Effector memory CD4-positive, alpha-beta T cell (primary cell): ENCODE measurements around the gene RHBDL2.
"Not testable (repeated sequence)": the region's sequence is repeated elsewhere in the genome, so short reads cannot be mapped to it uniquely, and the experiment has no call there.

Experiments
- DNase-seq, 3 donors: peaks; one replicate each; pipeline ENCODE4 v3.0.0-alpha.2; 2020
- H3K27ac ChIP-seq: 2 replicates; pipeline ENCODE4 v1.7.0; 2013; ENCODE audit warnings: mild to moderate bottlenecking, low read length, moderate library complexity; ENCODE audit not compliant: insufficient read depth, poor library complexity, severe bottlenecking
- H3K27me3 ChIP-seq: replicated peaks from 2 replicates; pipeline ENCODE4 v1.7.0; 2013; ENCODE audit warnings: mild to moderate bottlenecking, low read length; ENCODE audit not compliant: insufficient read depth, control insufficient read depth, poor library complexity, severe bottlenecking
- H3K36me3 ChIP-seq: 2 replicates; pipeline ENCODE4 v1.7.0; 2013; ENCODE audit warnings: mild to moderate bottlenecking, low read length, moderate library complexity; ENCODE audit not compliant: control insufficient read depth, insufficient read depth
- H3K4me1 ChIP-seq: 2 replicates; pipeline ENCODE4 v1.7.0; 2013; ENCODE audit warnings: low read length, mild to moderate bottlenecking; ENCODE audit not compliant: control insufficient read depth, insufficient read depth, poor library complexity, severe bottlenecking
- H3K4me3 ChIP-seq: 2 replicates; pipeline ENCODE4 v1.7.0; 2013; ENCODE audit warnings: low read length, low read depth, mild to moderate bottlenecking; ENCODE audit not compliant: insufficient read depth, poor library complexity, severe bottlenecking
- H3K9me3 ChIP-seq: 2 replicates; pipeline ENCODE4 v1.7.0; 2013; ENCODE audit warnings: mild to moderate bottlenecking, low read length, moderate library complexity; ENCODE audit not compliant: control insufficient read depth
- total RNA-seq, 3 donors: gene quantifications; one replicate each; lab custom pipeline; 2026; lab: John Stamatoyannopoulos, UW

The RHBDL2 gene, protein sequence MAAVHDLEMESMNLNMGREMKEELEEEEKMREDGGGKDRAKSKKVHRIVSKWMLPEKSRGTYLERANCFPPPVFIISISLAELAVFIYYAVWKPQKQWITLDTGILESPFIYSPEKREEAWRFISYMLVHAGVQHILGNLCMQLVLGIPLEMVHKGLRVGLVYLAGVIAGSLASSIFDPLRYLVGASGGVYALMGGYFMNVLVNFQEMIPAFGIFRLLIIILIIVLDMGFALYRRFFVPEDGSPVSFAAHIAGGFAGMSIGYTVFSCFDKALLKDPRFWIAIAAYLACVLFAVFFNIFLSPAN
- total RNA-seq, result 0 reads per million in 3 donors

DNA sequence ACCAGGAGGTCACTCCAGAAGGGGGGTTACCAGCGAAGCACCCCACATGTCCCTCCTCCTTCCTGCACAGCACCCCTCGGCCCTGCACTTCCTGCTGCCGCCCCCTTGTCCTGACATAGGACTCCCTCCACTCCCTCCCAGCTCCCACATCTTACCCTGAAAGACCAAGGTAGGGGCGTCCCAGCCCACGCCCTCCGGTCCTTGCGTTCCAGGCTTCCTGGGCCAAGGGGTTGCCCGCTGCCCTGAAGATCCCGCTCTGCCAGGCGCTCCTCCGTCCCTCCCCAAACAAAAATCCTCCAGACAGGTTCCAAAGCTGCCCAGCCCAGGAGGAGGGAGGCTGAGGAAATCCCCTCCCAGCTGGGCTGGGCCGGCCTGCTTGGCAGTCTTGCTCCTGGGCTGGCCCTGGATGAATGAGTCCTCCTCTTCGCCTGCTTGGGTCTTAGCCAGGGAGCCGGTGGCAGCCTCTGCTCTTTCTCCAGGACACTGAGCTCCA lies at the start of gene RHBDL2:
Gene RHBDL2 (minus strand): TSS at position 304 of the 493 bp plus-strand sequence. CDS start 22,618 bp downstream, outside the sequence.
- Histone ChIP-seq H3K27ac (no peak within 1 kb of the TSS), H3K4me3 (no peak within 1 kb of the TSS), H3K36me3 (no peaks in the 10 kb centered on the region), H3K27me3 (no peaks in the 10 kb centered on the region), H3K9me3 (no peaks in the 10 kb centered on the region), H3K4me1 (no peaks in the 10 kb centered on the region)
- no peak for DNase-seq

DNA sequence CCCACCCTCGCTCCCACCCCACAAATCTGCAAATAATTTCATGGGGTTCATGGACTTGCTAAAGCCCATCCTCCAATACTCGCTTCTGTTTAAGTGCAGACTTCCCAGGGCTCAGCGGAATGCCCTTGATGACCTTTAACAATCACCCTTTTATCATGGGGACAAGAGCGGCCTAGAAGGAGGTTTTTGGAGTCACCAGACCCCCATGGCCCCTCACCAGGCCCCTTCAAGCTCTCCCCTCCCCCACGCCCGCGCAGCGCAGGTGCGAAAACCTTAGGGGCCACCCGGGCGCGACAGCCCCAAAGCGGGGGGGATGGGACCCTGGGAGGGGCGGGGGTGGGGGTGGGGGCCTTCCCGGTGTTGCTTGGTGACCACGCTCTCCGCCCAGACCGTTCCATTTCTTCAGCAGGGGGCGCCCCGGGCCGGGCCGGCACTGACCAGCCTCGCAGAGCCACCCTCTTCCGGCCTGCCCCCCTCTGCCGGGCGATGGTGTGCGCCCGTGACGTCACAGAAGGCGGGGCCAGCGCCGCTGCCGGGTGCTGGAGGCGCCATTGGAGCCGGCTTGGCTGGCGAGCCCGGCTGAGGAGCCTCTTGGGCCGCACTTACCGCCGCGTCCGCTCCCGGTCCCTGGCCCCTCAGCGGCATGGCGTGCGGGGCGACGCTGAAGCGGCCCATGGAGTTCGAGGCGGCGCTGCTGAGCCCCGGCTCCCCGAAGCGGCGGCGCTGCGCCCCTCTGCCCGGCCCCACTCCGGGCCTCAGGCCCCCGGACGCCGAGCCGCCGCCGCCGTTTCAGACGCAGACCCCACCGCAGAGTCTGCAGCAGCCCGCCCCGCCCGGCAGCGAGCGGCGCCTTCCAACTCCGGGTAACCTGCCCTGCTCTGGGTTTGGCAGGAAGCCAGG lies 49.4 kb upstream of the RHBDL2 start, which contains the start of gene AKIRIN1:
Gene AKIRIN1 (plus strand): TSS at position 539 of the 900 bp plus-strand sequence. CDS start 105 bp downstream, at position 644.
- peak within 1 kb of the TSS; percentile 91 for H3K27ac ChIP-seq
- H3K4me1 ChIP-seq, result peaks cover 32% of the 10 kb centered on the region
- H3K36me3 ChIP-seq, result no peaks in the 10 kb centered on the region
- peak; percentile 85 to 90 (median 88) for DNase-seq
- no peaks in the 10 kb centered on the region for H3K9me3 ChIP-seq
- H3K4me3 ChIP-seq, result peak within 1 kb of the TSS; percentile 85
- H3K27me3 ChIP-seq, result no peaks in the 10 kb centered on the region

DNA sequence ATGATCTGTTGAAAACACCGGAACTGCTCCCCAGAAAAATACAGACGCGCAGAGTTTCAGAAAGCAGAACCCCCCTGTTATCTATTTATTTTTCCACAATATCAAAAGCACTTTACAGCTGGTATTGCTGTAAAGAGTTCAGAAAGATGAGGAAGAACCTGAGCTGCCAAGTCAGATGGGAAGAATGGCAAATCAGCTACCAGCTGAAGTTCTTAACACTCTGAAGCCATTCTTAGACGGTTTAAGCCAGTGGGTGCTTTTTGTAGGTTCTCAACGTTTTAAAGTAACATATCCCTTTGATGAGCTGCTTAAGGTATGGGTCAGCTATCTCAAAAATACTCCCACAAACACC lies 48.7 kb upstream of the RHBDL2 start:
- H3K4me1 ChIP-seq, result peaks cover 26% of the 10 kb centered on the region
- peak overlapping the region; percentile 85 for H3K4me3 ChIP-seq
- no peak for DNase-seq
- no peaks in the 10 kb centered on the region for H3K36me3 ChIP-seq
- H3K27me3 ChIP-seq, result no peaks in the 10 kb centered on the region
- H3K27ac ChIP-seq, result peak overlapping the region; percentile 91
- H3K9me3 ChIP-seq, result no peaks in the 10 kb centered on the region

DNA sequence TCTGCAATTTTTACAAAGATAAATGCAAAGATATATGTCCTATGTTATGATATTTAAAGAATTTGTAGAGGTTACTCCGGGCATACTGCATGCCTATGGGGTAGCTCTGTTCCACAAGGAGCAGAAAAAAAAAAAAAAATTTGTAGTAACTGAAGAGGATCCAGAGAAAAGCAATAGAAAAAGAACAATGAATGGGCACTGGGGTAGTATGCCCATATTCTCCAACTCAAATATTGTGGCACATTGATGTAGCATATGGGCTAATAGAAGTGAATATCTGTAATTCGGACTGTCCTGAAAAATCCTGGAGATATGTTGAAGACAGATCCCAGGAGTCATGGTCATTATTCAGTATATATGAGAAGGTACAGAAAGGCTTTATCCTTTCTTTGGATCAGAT lies 48.3 kb upstream of the RHBDL2 start:
- DNase-seq, result no peak
- Histone ChIP-seq H3K27me3 (no peaks in the 10 kb centered on the region), H3K4me3 (no peak overlapping the region), H3K36me3 (no peaks in the 10 kb centered on the region), H3K4me1 (peaks cover 25% of the 10 kb centered on the region), H3K9me3 (no peaks in the 10 kb centered on the region), H3K27ac (no peak overlapping the region)

DNA sequence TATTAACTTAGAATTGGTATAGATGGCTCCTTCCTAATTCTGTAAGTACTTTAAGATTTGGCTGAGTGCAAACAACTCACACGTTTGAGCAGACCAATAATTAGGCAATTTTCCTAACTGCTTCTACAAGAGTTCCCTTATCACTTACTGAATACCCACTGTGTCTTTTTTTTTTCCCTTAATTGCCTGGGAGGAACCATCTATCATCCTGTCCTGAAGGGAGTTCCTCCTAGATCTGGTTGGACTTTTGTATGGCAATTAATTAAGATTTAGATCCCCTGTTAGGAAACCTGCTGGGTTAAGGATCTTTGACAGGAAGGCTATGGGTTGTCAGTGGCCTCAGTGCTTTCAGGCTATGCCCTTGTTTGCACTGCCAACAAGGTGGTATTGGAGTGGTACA lies 37.8 kb upstream of the RHBDL2 start:
- H3K4me1 ChIP-seq, H3K9me3 ChIP-seq, DNase-seq, H3K27ac ChIP-seq, H3K27me3 ChIP-seq, H3K36me3 ChIP-seq, H3K4me3 ChIP-seq: not testable (repeated sequence)

DNA sequence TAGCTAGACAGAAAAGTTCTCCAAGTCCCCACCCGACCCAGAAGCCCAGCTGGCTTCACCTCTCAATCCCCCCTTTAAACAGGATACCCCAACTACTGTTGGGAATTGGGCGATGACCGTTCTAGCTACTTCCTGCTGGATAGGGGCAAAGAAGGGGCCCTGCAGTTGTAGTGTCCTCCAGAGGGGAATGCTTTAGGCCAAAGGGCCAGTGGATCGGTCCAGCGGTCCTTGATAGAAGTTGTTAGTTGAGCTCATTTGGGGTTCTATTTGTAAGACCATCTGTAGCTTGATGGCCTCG lies 36.6 kb upstream of the RHBDL2 start:
- H3K4me3 ChIP-seq, H3K9me3 ChIP-seq, DNase-seq, H3K4me1 ChIP-seq, H3K36me3 ChIP-seq, H3K27me3 ChIP-seq: not testable (repeated sequence)
- peak overlapping the region; percentile 45 for H3K27ac ChIP-seq

DNA sequence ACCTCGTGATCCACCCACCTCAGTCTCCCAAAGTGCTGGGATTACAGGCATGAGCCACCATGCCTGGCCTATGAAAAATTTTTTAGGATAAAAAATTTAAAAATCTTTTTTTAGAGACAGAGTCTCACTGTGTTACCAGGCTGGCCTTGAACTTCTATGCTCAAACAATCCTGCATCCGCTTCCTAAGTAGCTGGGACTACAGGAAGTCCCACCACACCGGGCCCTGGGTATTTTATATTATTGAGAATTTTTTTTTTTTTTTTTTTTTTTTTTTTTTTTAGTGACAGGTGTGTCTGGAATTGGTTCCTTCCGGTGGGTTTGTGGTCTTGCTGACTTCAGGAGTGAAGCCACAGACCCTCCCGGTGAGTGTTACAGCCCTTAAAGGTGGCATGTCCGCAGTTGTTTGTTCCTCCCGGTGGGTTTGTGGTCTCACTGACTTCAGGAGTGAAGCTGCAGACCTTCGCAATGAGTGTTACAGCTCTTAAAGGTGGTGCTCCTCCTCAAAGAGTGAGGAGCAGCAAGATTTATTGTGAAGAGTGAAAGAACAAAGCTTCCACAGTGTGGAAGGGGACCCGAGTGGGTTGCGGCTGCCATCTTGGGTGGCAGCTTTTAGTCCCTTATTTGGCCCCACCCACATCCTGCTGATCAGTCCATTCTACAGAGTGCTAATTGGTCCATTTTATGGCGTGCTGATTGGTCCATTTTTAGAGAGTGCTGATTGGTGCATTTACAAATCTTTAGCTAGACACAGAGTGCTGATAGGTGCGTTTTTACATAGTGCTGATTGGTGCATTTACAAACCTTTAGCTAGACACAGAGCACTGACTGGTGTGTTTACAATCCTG lies 36.0 kb upstream of the RHBDL2 start:
- H3K9me3 ChIP-seq, H3K4me3 ChIP-seq, H3K27me3 ChIP-seq, H3K4me1 ChIP-seq, H3K36me3 ChIP-seq: not testable (repeated sequence)
- peak overlapping the region; percentile 45 for H3K27ac ChIP-seq
- peak; percentile 74 to 77 (median 77) for DNase-seq

DNA sequence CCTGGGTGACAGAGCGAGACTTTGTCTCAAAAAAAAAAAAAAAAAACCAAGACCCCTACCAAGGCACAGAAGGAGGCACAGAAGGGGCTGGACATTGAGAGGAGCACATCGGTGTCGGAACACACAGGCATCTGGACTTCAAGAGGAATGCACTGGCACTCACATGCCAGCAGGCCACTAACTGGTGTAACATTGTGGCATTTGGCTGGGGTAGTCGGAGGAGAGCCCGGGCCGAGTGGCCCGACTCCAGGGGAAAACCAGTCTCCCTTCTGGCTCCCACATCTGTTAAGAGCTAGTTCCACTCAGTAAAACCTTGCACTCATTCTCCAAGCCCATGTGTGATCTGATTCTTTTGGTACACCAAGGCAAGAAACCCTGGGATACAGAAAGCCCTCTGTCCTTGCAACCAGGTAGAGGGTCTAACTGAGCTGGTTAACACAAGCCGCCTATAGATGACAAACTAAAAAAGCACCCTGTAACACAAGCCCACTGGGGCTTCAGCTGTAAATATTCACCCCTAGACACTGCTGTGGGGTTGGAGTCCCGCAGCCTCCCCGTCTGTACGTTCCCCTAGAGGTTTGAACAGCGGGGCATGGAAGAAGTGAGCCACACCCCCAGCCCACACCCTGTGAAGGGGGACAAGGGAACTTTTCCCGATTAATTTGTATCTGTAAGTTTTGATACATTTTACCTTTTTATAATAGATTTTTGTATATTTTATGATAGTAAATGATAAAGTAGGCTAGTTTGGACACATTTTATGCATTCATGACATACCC lies 32.2 kb upstream of the RHBDL2 start:
- Histone ChIP-seq H3K9me3 (no peaks in the 10 kb centered on the region), H3K4me1 (no peaks in the 10 kb centered on the region), H3K27ac (no peak overlapping the region), H3K36me3 (no peaks in the 10 kb centered on the region), H3K27me3 (no peaks in the 10 kb centered on the region), H3K4me3 (no peak overlapping the region)
- no peak for DNase-seq

DNA sequence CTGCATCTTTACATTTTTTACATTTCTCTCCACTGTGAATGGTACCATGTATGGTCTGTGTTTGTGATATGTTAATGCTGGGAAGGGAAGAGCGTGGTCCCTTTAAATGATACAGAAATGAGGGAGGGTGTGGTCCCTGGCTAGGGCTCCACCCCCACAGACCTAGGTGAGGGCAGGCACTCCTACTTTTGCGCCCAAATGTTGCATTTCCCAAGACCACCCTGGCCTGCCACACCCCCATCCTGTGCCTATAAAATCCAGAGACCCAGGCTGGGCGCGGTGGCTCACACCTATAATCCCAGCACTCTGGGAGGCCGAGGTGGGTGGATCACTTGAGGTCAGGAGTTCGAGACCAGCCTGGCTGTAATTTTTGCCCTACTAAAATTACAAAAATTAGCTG lies 31.5 kb upstream of the RHBDL2 start:
- not testable (repeated sequence) for H3K27me3 ChIP-seq, H3K4me3 ChIP-seq, H3K36me3 ChIP-seq, H3K9me3 ChIP-seq, H3K4me1 ChIP-seq, H3K27ac ChIP-seq, DNase-seq
